Medulla oblongata (tissue), 1 donor: Measurements from ENCODE around the gene CFAP77.
A peak's percentile ranks its signal among the peaks of the same experiment; 100 is the strongest.

ENCODE experiments used
- DNase-seq: peaks from one replicate; pipeline ENCODE4 v3.0.0-alpha.2; 2015; ENCODE audit errors: extremely low spot score

CFAP77 gene

GRCh38 chr9:132487980-132488535 is 78.0 kb downstream of the CFAP77 start:
- DNase-seq: no peak

GRCh38 chr9:132488626-132489025 is 78.6 kb downstream of the CFAP77 start:
- DNase-seq: no peak

- DNase-seq: no peak
Measured at GRCh38 chr9:132489536-132489935, 79.5 kb downstream of the CFAP77 start.

GRCh38 chr9:132494857-132495256 is 84.8 kb downstream of the CFAP77 start:
- no peak for DNase-seq

- DNase-seq: no peak
Measured at GRCh38 chr9:132497731-132498130, 87.7 kb downstream of the CFAP77 start.

- DNase-seq: no peak
Measured at GRCh38 chr9:132498531-132499210, 88.7 kb downstream of the CFAP77 start.

- DNase-seq: no peak
Measured at GRCh38 chr9:132499251-132499650, 89.2 kb downstream of the CFAP77 start.

GRCh38 chr9:132500193-132500592 is 90.2 kb downstream of the CFAP77 start:
- no peak for DNase-seq

GRCh38 chr9:132502480-132502879 is 92.5 kb downstream of the CFAP77 start:
- DNase-seq: no peak

- no peak for DNase-seq
Measured at GRCh38 chr9:132503116-132503515, 93.1 kb downstream of the CFAP77 start.

GRCh38 chr9:132504488-132504887 is 94.5 kb downstream of the CFAP77 start:
- DNase-seq: no peak

GRCh38 chr9:132505991-132506655 is 96.1 kb downstream of the CFAP77 start:
- DNase-seq: no peak

GRCh38 chr9:132506977-132507669 is 97.1 kb downstream of the CFAP77 start:
- peak; percentile 44 for DNase-seq

GRCh38 chr9:132507670-132508469 is 97.9 kb downstream of the CFAP77 start:
- DNase-seq: peak; percentile 75

GRCh38 chr9:132509928-132510874 is 100.2 kb downstream of the CFAP77 start:
- DNase-seq: no peak

GRCh38 chr9:132511191-132511999 is 101.4 kb downstream of the CFAP77 start:
- no peak for DNase-seq

- no peak for DNase-seq
Measured at GRCh38 chr9:132513416-132513815, 103.4 kb downstream of the CFAP77 start.

GRCh38 chr9:132514011-132514744 is 104.2 kb downstream of the CFAP77 start:
- no peak for DNase-seq

GRCh38 chr9:132514821-132515220 is 104.8 kb downstream of the CFAP77 start:
- DNase-seq: no peak
